Measurements from ENCODE around the gene DPF1. TPM values are rescaled to one million over a fixed set of nuclear protein-coding genes. Genes with fewer than 3 reads are reported as not detected.

DPF1 gene
- total and polyA plus RNA-seq, 10 of the 15 experiments (the other 5 are each of a cell fraction or from before 2014, with no cell fraction given), result 0.11 to 4.3 (median 2.4) TPM

DNA sequence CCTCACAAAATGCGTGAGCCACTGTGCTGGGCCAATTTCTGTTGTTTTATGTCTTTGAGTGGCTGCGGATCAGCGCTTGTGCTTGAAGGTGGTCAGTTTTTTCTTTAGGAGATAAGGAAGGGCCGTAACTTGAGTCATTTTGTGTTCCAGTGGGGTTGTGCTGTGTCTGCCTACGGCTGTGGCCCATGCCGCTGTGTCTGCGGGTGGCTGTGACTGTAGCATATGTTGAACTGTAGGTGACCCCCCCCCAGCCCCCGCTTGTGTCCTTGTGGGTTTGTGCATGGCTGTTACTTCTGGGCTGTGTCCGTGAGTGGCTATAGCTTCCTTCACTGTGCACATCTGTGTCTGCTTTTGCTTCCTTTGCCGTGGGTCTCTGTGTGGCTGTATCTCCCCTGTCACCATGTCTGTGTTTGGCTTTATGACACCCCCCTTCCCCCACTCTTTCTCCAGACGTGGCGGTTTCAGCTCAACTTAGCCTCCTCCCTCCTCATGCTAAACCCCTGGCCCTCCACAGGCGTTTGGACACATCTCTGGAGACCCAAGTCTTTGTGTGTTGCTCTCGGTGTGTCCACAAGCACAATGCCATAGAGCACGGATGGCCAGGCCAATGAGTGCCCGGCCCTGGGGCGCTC is 31.5 kb upstream of the DPF1 start (continued):
- TF ChIP-seq, protein P1, sequence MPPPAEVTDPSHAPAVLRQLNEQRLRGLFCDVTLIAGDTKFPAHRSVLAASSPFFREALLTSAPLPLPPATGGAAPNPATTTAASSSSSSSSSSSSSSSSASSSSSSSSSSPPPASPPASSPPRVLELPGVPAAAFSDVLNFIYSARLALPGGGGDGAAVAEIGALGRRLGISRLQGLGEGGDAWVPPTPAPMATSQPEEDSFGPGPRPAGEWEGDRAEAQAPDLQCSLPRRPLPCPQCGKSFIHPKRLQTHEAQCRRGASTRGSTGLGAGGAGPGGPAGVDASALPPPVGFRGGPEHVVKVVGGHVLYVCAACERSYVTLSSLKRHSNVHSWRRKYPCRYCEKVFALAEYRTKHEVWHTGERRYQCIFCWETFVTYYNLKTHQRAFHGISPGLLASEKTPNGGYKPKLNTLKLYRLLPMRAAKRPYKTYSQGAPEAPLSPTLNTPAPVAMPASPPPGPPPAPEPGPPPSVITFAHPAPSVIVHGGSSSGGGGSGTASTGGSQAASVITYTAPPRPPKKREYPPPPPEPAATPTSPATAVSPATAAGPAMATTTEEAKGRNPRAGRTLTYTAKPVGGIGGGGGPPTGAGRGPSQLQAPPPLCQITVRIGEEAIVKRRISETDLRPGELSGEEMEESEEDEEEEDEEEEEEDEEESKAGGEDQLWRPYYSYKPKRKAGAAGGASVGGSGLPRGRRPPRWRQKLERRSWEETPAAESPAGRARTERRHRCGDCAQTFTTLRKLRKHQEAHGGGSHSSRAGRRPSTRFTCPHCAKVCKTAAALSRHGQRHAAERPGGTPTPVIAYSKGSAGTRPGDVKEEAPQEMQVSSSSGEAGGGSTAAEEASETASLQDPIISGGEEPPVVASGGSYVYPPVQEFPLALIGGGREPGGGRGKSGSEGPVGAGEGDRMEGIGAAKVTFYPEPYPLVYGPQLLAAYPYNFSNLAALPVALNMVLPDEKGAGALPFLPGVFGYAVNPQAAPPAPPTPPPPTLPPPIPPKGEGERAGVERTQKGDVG (CRISPR knock-in tag; IDR thresholded peaks at IDR 0.05), result no peak
- TF ChIP-seq CBFB (IDR thresholded peaks at IDR 0.05; ENCODE audit: low read depth) (no peak), IKZF1 (conservative IDR thresholded peaks at IDR 0.05) (no peak)

DNA sequence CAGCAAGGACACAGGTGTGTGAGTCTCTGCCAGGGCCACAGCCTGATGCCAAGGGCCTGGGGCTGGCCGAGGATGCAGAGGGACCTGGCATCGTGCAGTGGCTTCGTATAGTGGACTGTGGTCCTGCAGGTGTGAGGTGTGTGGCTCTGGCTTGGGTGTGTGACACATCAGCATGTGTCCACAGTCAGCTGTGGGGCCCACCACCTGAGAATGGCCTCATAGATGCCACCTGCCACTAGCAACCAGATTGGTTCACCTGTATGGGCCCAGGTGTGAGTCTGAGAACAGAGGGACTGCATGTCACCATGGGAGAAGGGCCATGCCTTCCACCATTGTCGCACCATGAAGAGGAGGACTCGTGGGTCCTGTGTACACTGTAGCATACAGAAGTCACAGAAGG is 29.8 kb upstream of the DPF1 start:
- RAD21 ChIA-PET (ENCODE audit: unreplicated experiment), result no interaction called here
- Histone ChIP-seq H2AFZ (ENCODE audit: control insufficient read depth, low read depth, low read length) (no peak overlapping the region), H3K27me3 (replicated peaks in 1 of 2; ENCODE audit: control insufficient read depth in 2 of 2, insufficient read depth in 2 of 2, low read length in 1 of 2) (peaks cover 0 to 4% of the 10 kb centered on the region in 2 experiments; a peak in 3 of 4 replicates), H4K20me1 (ENCODE audit: control insufficient read depth, insufficient read depth) (no peaks in the 10 kb centered on the region), H3K4me1 (ENCODE audit: control insufficient read depth, insufficient read depth, low read length) (no peaks in the 10 kb centered on the region), H3K4me3 (no peak overlapping the region), H3K9ac (ENCODE audit: control insufficient read depth, insufficient read depth, low read length) (no peak overlapping the region), H3K9me3 (replicated peaks; ENCODE audit: control insufficient read depth, insufficient read depth, low read length) (no peaks in the 10 kb centered on the region), H3K4me2 (ENCODE audit: control insufficient read depth, insufficient read depth) (no peak overlapping the region), H3K27ac (ENCODE audit: control insufficient read depth, insufficient read depth) (no peak overlapping the region), H3K79me2 (ENCODE audit: control insufficient read depth, insufficient read depth, low read length) (no peaks in the 10 kb centered on the region), H3K36me3 (ENCODE audit: control insufficient read depth in 2 of 2, insufficient read depth in 2 of 2, low read length in 1 of 2) (no peaks in the 10 kb centered on the region)
- DNase-seq (ENCODE audit: low read depth, low spot score) (no peak), FAIRE-seq (no peak), ATAC-seq (no peak)
- SMC1A ChIA-PET (ENCODE audit: uncharacterized antibody, unreplicated experiment), result no interaction called here
- BruUV-seq (replicated peaks), result no TSS peak
- CTCF ChIA-PET, result interaction anchor here (1.6 kb wide), 1 partner anchor 9 kb away, joined by 4 read pairs; no protein-coding TSS in a partner anchor
- WGBS (ENCODE audit: insufficient coverage, insufficient replicate concordance, low lambda C conversion rate, missing lambda C conversion rate), result 49% methylated on average over 5 of the region's 5 CpGs
- POLR2A ChIA-PET, result no interaction called here
- intact Hi-C loops (cut with micrococcal nuclease; ENCODE audit: unreplicated experiment), result no loop called here
- in situ Hi-C loops (cut with MboI), result no loop called here
- TF ChIP-seq, protein P2, sequence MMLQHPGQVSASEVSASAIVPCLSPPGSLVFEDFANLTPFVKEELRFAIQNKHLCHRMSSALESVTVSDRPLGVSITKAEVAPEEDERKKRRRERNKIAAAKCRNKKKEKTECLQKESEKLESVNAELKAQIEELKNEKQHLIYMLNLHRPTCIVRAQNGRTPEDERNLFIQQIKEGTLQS (IDR thresholded peaks at IDR 0.05; ENCODE audit: borderline replicate concordance, extremely low read depth, low read depth, low read length), result no peak
- TF ChIP-seq NFXL1 (IDR thresholded peaks at IDR 0.05; ENCODE audit: borderline replicate concordance) (no peak), KLF5 (IDR thresholded peaks at IDR 0.05; ENCODE audit: partially characterized antibody) (no peak), BMI1 (IDR thresholded peaks at IDR 0.05; ENCODE audit: borderline replicate concordance) (no peak), MEF2B (IDR thresholded peaks at IDR 0.05; ENCODE audit: partially characterized antibody, poor library complexity, severe bottlenecking) (no peak), FOXK2 (IDR thresholded peaks at IDR 0.05) (no peak), HDGF (IDR thresholded peaks at IDR 0.05) (no peak), SPI1 (IDR thresholded peaks at IDR 0.05; ENCODE audit: borderline replicate concordance, insufficient read depth, low read depth, low read length) (no peak), STAT3 (IDR thresholded peaks at IDR 0.05; ENCODE audit: low read depth, low read length) (no peak)
- TF ChIP-seq, protein P3, sequence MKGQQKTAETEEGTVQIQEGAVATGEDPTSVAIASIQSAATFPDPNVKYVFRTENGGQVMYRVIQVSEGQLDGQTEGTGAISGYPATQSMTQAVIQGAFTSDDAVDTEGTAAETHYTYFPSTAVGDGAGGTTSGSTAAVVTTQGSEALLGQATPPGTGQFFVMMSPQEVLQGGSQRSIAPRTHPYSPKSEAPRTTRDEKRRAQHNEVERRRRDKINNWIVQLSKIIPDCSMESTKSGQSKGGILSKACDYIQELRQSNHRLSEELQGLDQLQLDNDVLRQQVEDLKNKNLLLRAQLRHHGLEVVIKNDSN (IDR thresholded peaks at IDR 0.05; ENCODE audit: borderline replicate concordance, extremely low read length, insufficient read depth, low read depth, low read length), result no peak
- TF ChIP-seq, protein P4, sequence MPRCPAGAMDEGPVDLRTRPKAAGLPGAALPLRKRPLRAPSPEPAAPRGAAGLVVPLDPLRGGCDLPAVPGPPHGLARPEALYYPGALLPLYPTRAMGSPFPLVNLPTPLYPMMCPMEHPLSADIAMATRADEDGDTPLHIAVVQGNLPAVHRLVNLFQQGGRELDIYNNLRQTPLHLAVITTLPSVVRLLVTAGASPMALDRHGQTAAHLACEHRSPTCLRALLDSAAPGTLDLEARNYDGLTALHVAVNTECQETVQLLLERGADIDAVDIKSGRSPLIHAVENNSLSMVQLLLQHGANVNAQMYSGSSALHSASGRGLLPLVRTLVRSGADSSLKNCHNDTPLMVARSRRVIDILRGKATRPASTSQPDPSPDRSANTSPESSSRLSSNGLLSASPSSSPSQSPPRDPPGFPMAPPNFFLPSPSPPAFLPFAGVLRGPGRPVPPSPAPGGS (IDR thresholded peaks at IDR 0.05; ENCODE audit: borderline replicate concordance, insufficient read depth, low read depth, low read length, poor library complexity, severe bottlenecking), result no peak
